Measurements from ENCODE around the gene ADISSP. TPM values are rescaled to one million over a fixed set of nuclear protein-coding genes. Genes with fewer than 3 reads are reported as not detected.

Gene ADISSP
- total and polyA plus RNA-seq, 2 of the 13 experiments (the other 11 are each of a cell fraction or from before 2014, with no cell fraction given): 38.3 to 90.6 TPM

DNA sequence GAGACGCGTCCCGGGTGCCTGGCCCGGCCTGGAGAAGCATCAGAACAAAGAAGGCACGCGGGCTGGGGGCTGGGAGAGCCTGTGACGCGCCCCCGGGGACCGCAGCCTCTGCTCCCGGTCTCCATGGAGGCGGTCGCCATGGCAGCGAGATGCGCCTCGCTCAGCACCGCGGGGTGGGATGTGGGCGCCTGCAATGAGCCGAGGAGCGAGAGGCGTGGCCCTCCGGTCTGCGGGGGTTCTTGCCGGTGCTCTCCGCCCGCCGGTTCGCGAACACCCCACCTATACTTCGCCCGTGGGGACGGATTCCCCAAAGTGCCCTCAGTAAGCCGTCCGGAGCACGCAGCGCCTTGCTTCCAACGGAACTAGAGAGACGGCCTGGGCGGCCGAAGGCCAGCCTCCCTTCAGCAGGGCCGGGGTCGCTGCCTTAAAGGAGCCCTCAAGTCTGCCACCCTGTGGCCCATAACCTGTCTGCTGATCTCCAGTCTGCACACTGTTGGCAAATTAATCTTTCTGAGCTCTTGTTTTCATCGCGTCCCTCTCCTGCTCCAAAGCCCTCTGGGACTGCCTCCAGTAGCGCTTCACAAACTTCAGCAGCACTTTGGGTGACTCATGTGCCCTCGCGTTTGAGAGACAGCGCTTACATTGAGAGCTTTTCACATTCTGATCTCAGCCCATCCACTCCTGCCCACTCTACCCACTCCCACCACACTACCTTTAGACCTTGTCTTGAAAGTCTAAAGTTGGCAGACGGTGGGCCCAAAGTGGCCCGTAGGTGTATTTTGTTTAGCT is 983 bp upstream of the ADISSP start (continued):
- TF ChIP-seq CC2D1A (CRISPR knock-in tag; IDR thresholded peaks at IDR 0.05) (peak; percentile 96; the same call in 1 of the 2 replicates), CCDC6 (CRISPR knock-in tag; IDR thresholded peaks at IDR 0.05) (0 out of 2 replicates have a peak, but pooled peaks have one; percentile 42), SMC3 (IDR thresholded peaks at IDR 0.05; ENCODE audit: low read length) (peak; percentile 41; the same call in 1 of the 2 replicates), FOXM1 (CRISPR knock-in tag; IDR thresholded peaks at IDR 0.05) (no peak), ZFP41 (CRISPR knock-in tag; IDR thresholded peaks at IDR 0.05; ENCODE audit: borderline replicate concordance) (peak; percentile 29; the same call in 1 of the 2 replicates), ARID2 (CRISPR knock-in tag; IDR thresholded peaks at IDR 0.05; ENCODE audit: borderline replicate concordance) (no peak), RORA (CRISPR knock-in tag; IDR thresholded peaks at IDR 0.05) (no peak), CBX1 (IDR thresholded peaks at IDR 0.05; ENCODE audit: low read depth) (peak; percentile 31), YEATS2 (CRISPR knock-in tag; IDR thresholded peaks at IDR 0.05; ENCODE audit: borderline replicate concordance) (peak; percentile 27; the same call in 1 of the 2 replicates), SNAPC2 (CRISPR knock-in tag; IDR thresholded peaks at IDR 0.05) (peak; percentile 11; the same call in 1 of the 2 replicates), ZNF547 (CRISPR knock-in tag; IDR thresholded peaks at IDR 0.05) (peak; percentile 59; the same call in 1 of the 2 replicates), ISL2 (CRISPR knock-in tag; IDR thresholded peaks at IDR 0.05) (no peak), ZFP36 (IDR thresholded peaks at IDR 0.05; ENCODE audit: borderline replicate concordance, low read depth, low read length, partially characterized antibody) (no peak), HDAC1 (CRISPR knock-in tag; IDR thresholded peaks at IDR 0.05) (peak; percentile 66), DR1 (CRISPR knock-in tag; IDR thresholded peaks at IDR 0.05) (no peak), EP300 (IDR thresholded peaks at IDR 0.05; ENCODE audit: low read depth in 2 of 2, low read length in 2 of 2) (0 out of 4 replicates have a peak, but pooled peaks of 1 of the 2 experiments have one; percentile 1), EP300 (CRISPR knock-in tag; IDR thresholded peaks at IDR 0.05; ENCODE audit: borderline replicate concordance) (no peak; the same call in 1 of the 2 replicates), ZFP82 (CRISPR knock-in tag; IDR thresholded peaks at IDR 0.05; ENCODE audit: borderline replicate concordance) (0 out of 2 replicates have a peak, but pooled peaks have one; percentile 22), ZNF460 (CRISPR knock-in tag; IDR thresholded peaks at IDR 0.05; ENCODE audit: borderline replicate concordance) (no peak), ZNF891 (CRISPR knock-in tag; IDR thresholded peaks at IDR 0.05) (peak; percentile 38; the same call in 1 of the 2 replicates)
- TF ChIP-seq, protein P1, sequence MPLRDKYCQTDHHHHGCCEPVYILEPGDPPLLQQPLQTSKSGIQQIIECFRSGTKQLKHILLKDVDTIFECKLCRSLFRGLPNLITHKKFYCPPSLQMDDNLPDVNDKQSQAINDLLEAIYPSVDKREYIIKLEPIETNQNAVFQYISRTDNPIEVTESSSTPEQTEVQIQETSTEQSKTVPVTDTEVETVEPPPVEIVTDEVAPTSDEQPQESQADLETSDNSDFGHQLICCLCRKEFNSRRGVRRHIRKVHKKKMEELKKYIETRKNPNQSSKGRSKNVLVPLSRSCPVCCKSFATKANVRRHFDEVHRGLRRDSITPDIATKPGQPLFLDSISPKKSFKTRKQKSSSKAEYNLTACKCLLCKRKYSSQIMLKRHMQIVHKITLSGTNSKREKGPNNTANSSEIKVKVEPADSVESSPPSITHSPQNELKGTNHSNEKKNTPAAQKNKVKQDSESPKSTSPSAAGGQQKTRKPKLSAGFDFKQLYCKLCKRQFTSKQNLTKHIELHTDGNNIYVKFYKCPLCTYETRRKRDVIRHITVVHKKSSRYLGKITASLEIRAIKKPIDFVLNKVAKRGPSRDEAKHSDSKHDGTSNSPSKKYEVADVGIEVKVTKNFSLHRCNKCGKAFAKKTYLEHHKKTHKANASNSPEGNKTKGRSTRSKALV (CRISPR knock-in tag; IDR thresholded peaks at IDR 0.05): peak; percentile 62; the same call in 1 of the 2 replicates
- TF ChIP-seq, protein P2, sequence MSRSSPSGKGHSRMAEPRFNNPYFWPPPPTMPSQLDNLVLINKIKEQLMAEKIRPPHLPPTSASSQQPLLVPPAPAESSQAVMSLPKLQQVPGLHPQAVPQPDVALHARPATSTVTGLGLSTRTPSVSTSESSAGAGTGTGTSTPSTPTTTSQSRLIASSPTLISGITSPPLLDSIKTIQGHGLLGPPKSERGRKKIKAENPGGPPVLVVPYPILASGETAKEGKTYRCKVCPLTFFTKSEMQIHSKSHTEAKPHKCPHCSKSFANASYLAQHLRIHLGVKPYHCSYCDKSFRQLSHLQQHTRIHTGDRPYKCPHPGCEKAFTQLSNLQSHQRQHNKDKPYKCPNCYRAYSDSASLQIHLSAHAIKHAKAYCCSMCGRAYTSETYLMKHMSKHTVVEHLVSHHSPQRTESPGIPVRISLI (CRISPR knock-in tag; IDR thresholded peaks at IDR 0.05; ENCODE audit: borderline replicate concordance): no peak
- TF ChIP-seq, protein P3, sequence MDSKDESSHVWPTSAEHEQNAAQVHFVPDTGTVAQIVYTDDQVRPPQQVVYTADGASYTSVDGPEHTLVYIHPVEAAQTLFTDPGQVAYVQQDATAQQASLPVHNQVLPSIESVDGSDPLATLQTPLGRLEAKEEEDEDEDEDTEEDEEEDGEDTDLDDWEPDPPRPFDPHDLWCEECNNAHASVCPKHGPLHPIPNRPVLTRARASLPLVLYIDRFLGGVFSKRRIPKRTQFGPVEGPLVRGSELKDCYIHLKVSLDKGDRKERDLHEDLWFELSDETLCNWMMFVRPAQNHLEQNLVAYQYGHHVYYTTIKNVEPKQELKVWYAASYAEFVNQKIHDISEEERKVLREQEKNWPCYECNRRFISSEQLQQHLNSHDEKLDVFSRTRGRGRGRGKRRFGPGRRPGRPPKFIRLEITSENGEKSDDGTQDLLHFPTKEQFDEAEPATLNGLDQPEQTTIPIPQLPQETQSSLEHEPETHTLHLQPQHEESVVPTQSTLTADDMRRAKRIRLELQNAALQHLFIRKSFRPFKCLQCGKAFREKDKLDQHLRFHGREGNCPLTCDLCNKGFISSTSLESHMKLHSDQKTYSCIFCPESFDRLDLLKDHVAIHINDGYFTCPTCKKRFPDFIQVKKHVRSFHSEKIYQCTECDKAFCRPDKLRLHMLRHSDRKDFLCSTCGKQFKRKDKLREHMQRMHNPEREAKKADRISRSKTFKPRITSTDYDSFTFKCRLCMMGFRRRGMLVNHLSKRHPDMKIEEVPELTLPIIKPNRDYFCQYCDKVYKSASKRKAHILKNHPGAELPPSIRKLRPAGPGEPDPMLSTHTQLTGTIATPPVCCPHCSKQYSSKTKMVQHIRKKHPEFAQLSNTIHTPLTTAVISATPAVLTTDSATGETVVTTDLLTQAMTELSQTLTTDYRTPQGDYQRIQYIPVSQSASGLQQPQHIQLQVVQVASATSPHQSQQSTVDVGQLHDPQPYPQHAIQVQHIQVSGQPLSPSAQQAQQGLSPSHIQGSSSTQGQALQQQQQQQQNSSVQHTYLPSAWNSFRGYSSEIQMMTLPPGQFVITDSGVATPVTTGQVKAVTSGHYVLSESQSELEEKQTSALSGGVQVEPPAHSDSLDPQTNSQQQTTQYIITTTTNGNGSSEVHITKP (CRISPR knock-in tag; IDR thresholded peaks at IDR 0.05; ENCODE audit: low read depth): no peak

Measured in HepG2 (cell line).